ENCODE measurements around the gene POLR1A.
"Not testable (repeated sequence)": the region's sequence is repeated elsewhere in the genome, so short reads cannot be mapped to it uniquely, and the experiment has no call there.

POLR1A gene

DNA sequence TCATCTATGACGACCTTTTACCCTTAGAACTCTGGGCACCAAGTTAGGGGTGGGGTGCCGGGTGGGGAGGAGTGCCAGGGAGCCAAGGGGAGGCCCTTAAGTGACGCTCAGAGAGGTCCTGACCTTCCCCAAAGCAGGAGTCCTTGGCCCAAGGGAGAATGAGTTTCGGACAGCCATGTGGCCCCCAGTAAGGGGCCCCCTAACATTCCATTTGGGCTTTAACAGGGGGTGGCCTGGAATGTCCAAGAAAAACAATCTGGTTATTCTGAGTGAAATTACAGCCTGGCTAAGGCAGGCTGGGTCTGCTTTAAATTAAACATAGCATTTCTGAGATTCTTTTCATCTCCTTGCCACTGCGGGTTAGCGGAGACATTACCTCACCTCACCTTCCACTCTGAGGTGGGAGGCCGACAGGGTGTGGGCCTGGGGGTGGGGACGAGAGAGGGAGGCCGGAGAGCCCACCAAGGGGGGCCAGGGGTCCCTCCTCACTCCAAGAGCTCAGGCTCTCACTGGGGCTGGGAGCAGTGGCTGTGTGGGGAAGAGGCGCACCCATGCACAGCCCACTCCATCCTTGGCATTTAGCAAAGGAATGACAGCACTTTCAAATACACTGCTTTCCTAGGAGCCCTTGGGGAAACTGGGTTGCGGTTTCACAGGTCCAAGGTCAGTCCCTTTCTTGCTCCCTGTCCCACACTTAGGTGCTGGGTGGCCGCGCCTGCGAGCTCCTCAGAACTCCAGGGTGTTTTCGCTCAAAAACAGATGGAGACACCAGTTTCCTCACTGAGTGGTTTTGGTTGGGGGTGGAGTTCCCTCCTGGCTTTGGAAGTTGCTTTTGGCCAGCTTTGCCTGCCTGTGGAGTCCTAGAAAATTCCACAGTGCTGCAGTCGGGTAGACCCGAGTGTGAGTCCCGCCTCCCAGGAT lies 107.4 kb downstream of the POLR1A start:
- DNase-seq (ENCODE audit: low read depth in 3 of 3): no peak

DNA sequence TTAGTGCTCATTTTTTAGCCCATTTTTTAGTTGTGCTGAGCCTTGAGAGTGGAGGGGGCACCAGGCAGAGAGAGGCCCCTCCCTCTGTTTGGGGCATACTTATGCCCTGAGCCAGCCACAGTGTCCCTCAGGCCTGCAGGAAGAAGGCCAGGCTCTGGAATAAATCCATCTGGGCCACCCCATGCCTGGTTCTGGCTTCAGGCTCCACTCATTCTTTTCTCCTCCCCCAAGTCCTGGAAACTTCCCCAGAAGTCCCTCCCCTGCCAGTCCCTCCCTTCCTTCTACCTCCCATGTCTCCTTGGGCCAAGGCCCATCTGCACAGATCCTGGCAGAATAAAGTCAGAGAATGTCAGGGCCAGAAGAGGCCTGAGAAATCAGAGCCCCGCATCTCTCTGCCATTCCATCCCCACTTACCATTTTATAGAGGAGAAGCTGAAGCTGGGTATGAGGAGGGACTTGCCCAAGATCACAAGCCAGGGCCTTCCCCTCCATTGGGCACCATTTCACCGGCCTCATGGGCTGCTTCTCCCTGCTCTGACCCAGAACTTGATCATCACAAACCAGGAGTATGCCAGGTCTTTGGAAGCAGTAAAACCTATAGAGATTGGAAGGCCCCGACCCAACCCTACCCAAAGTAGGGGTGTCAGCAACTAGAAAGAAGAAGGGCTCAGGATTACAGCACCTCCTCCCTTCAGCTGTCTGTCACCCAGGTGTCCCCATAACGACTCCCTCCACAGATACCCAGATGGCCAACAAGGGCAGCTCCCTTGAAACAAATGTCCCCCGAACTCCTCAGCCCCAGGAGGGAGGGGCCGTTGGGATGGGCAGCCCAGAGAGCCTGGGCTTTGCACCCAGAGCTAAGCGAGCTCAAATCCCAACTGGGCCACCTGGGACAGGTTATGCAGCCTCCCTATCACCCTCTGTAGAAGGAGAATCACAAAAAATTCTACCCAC lies 108.4 kb downstream of the POLR1A start:
- DNase-seq (ENCODE audit: low read depth in 3 of 3): no peak

DNA sequence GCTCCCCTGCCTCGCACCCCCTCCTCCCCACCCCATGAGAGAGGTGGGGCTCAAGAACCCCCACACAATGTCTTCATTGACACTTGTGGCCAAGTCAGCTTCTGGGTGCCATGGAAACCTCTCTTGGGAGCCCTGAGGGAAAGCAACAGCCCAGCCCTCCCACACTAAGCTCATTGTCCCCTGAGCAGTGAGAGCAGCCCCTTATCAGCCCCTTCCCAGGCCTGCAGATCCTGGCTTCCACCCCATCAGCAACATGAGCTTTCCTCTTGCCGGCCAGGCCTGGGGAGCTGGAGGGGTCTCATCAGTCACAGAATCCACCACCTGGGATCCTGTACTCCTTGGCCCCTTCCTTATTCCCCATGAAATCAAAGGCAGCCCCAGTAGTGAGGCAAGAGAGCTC lies 109.1 kb downstream of the POLR1A start:
- no peak for DNase-seq (ENCODE audit: low read depth in 3 of 3)

DNA sequence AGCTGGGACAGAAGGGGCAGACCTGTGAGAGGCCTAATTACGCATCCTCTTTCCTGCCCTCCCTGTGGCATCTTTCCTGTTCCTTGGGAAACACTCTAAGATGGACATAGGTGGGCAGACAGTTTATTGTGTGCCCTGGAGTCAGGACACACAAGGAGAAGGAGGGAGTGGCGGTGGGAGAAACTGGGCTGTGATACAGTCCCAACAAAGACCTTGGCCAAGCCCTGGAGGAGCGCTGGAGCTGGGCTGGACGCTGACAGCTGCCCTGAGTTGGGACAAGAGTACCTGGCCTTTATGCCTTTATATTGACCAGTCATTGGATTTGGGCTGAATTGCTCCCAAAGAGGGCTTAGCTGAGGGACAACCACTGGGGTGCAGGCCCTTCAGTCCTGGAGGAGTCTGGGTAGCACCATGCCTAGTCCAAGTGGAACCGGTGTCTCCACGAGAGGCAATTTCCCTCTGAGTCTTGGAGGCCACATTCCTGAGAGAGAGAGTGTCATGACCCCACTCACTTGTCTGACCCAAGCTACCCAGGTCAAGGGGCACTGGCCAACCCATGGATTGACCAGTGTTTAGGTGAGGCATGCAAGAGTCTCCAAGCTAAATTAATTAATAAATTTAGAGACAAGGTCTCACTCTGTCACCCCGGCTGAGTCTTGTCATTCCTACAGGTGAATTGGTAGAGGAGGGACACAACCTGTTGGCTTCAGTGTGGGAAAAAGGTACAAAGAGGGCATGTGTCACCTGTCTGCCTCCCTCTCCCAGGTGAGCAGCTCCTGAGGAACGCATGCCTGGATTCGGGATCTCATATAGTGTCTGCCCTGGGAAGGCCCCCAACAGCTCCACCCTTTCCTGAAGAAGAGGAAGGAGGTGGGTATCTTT lies 109.8 kb downstream of the POLR1A start:
- no peak for DNase-seq (ENCODE audit: low read depth in 3 of 3)

DNA sequence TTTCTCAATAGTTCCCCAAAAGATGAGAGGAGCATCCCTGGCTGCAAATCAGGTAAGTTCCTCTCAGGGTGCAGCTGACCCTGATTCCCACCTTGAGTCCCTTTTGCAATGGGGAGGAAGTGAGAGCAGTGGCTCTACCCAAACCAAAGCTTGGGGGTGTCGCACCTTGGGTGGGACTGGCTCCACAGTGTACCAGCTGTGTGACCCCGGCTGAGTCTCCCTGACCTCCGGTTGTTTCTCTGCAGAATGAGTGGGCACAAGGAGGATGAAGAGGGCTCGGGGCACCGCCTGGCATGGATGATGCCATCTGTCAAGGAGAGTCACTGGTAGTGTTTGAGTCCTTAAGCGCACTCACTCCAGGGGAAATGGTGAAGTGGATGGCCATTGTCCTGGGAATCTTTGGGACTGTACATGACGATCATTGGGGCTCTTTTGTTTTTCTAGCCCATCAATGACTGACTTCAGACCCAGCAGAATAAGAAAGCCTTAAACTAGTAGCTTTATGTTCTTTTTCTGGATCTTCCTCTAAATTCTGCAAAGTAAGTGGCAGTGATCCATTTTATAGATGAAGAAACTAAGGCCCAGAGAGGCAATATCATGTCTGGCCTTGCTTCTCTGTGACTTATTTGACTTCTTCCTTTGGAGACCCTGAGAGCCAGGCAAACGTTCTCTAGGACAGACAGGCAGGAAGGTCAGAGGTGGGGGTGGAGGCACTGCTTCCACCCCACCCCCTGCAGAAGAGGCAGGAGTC lies 110.6 kb downstream of the POLR1A start:
- DNase-seq (ENCODE audit: low read depth in 3 of 3): no peak

DNA sequence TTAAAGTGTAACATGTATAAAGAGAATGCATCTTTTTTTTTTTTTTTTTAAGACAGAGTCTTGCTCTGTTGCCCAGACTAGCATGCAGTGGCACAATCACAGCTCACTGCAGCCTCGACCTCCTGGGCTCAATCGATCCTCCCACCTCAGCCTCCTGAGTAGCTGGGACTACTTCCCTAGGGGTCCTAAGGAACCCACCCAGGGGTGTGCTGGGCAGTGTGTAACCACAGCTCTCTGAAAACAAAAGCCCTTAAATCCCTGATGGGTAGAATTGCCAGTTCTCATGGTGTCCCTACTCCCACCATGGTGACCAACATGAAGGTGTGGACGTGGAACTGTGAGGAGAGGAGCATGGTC lies 111.3 kb downstream of the POLR1A start:
- no peak for DNase-seq (ENCODE audit: low read depth in 3 of 3)

DNA sequence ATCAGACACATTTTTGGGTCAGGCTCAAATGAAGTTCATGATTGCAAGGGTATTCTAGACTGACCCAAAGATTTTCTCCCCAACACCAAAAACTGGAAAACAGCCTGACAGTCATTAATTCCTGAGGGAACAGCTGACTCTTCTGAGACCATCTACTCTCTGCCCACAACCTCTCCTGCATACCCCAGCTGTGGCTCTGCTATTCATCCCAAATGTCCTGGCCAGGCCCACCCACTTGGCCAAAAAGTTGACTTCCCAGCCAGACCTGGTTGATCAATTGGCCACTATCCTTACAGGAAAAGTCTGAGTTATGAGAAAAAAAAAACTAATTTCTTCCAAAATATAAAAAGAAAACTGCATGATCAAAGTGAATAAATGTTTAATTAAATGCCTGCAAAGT lies 113.1 kb downstream of the POLR1A start:
- DNase-seq (ENCODE audit: low read depth in 3 of 3): no peak

DNA sequence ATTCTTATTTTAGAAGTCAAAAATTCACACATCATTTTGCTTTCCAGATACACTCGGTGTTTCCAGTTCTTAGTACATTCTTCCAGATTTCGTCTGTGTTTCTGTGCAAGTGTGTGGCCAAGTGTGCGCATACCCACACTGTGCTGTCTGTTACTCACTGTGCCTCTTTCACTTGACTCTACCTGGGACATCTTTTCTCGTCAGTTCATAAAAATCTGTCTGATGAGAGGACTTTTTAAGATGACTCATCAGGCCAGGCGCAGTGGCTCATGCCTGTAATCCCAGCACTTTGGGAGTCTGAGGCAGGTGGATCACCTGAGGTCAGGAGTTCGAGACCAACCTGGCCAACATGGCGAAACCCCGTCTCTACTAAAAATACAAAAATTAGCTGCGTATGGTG lies 113.6 kb downstream of the POLR1A start:
- not testable (repeated sequence) for DNase-seq (ENCODE audit: low read depth in 3 of 3)

DNA sequence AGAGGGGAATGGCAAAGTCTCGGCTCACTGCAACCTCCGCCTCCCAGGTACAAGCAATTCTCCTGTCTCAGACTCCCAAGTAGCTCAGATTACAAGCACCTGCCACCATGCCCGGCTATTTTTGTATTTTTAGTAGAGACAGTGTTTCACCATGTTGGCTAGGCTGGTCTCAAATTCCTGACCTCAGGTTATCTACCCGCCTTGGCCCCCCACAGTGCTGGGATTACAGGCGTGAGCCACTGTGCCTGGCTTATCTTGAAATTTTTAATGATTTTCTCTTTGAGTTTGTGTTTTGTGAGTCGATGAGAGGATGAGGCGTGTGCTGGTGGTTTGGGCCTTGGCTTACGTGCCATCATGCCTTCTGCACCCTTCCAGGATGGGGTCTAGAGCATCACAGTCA lies 115.6 kb downstream of the POLR1A start:
- DNase-seq (ENCODE audit: low read depth in 3 of 3): no peak

DNA sequence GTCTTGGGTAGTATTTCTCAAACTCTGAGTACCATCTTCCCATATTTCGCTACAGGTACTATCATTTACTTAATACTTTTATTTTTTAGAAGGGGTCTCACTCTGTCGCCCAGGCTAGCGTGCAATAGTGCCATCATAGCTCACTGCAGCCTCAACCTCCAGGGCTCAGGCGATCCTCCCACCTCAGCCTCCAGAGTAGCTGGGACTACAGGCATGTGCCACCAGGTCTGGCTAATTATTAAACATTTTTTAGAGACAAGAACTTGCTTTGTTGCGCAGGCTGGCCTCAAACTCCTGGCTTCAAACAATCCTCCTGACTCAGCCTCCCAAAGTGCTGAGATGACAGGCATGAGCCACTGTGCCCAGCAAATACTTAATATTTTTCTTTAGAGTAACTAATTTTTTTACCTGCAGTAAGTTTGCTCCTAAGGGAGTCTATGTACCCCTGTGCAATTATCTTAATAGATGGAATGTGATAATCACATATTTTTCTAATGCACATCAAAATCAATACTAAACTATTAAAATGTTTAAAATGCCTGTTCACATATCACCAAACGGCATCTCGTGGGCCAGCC lies 116.3 kb downstream of the POLR1A start:
- DNase-seq (ENCODE audit: low read depth in 3 of 3): no peak

DNA sequence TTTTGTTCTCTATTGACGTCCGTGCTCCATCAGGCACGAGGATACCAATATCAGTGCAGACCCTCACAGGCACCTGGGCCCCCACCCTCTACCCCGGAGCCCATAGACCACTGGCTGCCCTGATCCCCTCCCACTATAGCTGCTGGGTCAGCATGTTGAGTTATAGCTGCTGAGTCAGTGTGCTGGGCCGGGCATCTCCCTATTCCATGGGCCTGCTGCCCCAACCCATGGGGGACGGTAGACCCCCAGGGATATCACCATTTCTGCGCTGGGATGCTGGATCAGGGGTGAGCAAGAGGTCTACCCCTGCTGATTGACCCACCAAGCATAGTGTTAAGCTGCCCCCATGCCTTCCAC lies 116.8 kb downstream of the POLR1A start:
- DNase-seq (ENCODE audit: low read depth in 3 of 3): no peak

DNA sequence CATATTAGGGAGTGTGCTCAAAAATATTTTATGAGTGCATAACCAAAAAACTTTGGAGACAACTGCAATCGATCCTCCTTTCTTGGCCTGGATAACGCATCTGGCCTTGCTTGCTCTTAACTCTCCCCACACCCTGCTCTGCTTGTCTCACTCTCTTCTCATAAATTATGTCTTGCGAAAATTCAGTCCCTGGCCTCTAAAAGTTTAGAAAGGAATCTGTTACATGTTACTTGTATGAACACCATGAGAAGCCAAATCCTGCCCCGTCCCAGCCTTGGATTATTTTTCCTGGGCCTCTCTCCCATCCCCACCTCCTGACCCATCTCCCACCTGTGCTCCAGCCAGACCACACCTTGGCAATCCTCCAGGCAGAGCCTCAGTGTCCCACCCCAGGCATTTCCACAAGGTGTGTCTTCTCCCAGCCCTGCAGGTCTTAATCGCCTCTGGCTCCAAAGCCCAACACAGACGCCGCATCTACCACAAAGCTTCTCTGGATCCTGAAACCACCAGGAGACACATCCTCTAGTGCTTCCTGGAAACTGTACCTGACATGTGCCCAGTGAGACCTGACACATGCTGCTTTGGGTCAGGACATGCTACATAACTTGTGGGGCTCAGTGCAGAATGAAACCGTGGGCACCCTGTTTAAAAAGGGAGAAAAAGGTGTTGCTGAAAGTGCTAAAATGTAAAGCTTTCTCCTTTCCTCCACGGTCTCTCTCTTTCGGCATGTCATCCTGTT lies 117.3 kb downstream of the POLR1A start:
- no peak for DNase-seq (ENCODE audit: low read depth in 3 of 3)

DNA sequence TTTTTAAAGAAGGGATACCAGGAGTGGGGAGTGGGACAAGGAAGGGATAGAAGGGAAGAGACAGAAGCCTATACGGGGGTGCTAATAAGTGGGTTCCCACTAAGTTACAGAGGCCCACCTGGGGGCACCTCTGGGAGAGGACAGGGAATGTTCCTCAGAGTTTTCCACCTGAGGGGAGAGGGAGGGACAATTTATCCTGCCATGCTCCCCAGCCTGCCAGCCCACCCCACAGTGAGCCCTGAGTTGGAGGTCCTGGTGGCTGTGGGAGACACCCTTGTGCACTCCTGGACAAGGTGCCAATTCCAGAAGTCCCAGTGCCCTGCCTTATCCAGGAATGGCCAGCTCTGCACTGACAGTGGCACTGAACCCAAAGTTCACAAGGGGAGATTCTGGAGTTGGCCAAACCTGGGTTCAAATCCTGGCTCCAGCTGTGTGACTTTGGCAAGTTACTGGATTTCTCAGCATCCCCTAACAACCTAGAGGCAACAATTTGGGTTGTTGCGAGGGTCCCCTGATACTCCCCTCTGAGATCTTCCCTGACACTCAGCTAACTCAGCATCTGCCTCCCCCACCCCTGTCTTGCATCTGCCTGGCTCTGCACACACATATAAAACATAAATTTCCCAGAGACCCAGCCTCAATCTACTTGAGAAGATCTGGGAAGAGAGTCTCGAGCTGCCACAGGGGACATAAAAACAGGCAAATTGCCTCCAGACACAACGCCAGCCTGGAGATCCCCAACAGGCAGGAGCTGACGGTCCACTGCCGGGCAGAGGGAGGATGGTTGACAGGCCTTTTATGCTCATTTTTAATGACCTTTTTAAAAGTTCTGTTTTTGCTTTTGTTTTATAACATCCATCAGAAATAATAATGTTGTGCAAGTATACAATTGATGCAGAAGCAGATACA lies 118.2 kb downstream of the POLR1A start:
- no peak for DNase-seq (ENCODE audit: low read depth in 3 of 3)

DNA sequence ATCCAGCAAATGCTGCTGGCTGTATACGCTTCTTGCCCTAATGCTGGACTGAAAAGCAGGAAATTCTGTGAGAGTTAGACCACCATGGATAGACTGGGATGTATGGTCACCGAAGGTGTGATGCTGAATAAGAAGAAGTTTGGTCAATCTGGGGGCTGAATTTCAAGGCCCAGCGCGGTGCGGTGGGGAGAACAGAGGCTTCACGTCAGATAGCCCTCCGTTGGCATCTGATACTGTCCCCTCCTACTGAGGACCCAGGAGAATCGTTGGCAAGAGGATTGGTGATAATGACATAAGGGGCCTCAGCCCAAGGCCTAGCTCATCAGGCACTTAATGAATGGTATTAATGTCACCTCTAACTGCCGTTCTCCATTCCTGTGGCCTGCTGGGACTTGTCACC lies 119.6 kb downstream of the POLR1A start:
- DNase-seq (ENCODE audit: low read depth in 3 of 3): no peak

DNA sequence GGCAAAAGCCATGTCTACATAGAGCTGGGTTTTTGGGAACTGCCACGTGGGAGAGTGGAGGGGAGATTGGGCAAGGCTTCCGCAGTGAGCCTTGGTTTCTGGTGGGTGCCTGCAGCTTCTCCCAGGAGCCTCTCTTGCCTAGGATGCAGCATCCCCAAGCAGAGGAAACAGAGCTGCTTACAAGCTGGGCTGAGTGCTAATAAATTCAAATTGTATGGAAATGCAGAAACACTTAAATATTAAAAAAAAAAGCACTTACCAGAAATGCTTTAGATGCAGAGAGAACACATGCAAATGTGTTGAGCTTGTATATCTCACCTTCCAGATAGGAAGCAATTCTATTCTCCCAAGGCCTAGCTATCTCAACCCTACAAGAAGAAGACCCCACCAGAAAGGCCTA lies 120.9 kb downstream of the POLR1A start:
- DNase-seq (ENCODE audit: low read depth in 3 of 3): no peak

DNA sequence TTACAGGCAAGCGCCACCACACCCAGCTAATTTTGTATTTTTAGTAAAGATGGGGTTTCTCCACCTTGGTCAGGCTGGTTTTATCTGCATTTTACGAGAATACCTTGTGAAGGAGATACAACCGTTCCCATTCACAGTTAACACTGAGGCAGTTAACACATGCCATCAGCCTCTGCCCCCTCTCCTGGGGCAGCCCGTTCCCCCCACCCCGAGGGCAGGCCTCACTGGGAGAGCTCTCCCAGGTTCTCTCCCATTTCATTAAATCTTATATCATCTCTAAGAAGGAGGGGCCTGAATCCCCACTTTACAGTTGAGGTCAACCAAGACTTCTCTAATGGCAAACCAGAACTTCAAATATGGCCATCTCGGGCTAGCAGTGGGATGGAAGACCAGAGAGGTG lies 121.9 kb downstream of the POLR1A start:
- DNase-seq (ENCODE audit: low read depth in 3 of 3): no peak

DNA sequence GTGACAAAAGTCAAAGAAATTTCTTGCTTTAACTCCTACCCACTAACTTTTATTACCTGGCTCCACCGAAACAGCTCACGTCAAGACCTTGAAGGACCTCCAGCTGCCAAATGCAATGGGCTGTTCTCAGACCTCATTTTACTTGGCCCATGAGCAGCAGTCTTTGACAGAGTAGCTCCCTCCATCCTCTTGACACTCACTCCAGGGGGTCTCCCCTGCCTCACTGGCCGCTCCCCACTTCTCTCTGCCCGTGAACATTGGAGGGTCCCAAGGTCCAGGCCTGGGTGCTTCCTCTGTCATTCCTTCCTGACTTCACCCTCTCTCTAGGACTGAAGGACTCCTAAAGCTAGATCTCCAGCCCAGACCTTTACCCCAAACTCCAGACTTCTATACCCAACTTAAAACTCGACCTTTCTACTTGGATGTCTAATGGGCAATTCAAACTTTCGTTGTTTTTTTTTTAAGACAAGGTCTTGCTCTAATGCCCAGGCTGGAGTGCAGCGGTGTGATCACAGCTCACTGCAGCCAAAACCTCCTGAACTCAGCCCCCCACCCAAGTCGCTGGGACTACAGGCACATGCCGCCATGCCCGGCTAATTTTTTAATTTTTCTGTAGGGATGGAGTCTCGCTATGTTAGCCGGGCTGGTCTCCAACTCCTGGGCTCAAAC lies 124.0 kb downstream of the POLR1A start:
- DNase-seq (ENCODE audit: low read depth in 3 of 3): no peak

All from stimulated activated CD4-positive, alpha-beta T cell treated with anti-CD3 and anti-CD28 coated beads, TNF-alpha, amount 100 ng/mL, for 48 hours (primary cell).